CD4-positive, alpha-beta T cell treated with Interleukin-12 subunit alpha and Interleukin-12 subunit beta, for 1 hour (primary cell): ENCODE results near the gene NLGN2.
A peak's percentile ranks its signal among the peaks of the same experiment; 100 is the strongest.

Source experiments
- DNase-seq: peaks from one replicate; pipeline ENCODE4 v3.0.0-alpha.2; 2020

Gene NLGN2

GRCh38 chr17:7415784-7416183 is 8.1 kb downstream of the NLGN2 start:
- DNase-seq, result no peak

GRCh38 chr17:7416323-7416722 is 8.7 kb downstream of the NLGN2 start:
- DNase-seq, result no peak

GRCh38 chr17:7417056-7417655 is 9.5 kb downstream of the NLGN2 start:
- DNase-seq, result no peak

DNA sequence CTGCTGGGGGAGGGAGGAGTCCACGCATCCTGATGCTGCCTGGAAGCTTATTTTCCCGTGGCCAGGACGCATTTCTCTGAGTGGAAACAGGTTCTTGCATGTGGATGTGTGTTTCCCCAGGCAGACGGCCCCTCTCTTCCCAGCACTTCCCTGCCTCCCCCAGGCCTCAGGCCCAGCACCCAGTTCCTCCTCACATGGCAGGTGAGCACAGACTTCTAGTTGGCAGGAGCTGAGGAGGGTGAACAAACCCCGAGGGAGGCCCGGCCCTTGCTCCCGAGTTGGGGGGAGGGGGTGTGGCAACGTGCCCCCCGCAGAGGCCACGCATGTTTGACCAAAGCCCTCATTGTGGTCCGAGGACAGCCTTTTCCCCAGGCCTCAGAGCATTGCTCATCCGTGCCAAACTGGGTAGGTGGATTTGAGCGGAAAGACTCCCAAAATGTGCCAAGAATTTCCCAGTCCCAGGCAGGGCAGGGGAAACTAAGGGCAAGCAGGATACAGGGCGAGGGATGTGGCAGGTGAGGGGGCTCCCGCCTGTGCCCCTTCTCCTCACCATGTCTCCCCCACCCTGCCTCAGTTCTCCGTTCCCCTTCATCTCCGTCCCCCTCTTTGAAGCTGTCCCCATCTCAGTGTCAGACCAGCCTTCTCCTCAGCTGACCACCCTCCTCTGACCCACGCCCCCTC is 11.0 kb downstream of the NLGN2 start:
- no peak for DNase-seq

DNA sequence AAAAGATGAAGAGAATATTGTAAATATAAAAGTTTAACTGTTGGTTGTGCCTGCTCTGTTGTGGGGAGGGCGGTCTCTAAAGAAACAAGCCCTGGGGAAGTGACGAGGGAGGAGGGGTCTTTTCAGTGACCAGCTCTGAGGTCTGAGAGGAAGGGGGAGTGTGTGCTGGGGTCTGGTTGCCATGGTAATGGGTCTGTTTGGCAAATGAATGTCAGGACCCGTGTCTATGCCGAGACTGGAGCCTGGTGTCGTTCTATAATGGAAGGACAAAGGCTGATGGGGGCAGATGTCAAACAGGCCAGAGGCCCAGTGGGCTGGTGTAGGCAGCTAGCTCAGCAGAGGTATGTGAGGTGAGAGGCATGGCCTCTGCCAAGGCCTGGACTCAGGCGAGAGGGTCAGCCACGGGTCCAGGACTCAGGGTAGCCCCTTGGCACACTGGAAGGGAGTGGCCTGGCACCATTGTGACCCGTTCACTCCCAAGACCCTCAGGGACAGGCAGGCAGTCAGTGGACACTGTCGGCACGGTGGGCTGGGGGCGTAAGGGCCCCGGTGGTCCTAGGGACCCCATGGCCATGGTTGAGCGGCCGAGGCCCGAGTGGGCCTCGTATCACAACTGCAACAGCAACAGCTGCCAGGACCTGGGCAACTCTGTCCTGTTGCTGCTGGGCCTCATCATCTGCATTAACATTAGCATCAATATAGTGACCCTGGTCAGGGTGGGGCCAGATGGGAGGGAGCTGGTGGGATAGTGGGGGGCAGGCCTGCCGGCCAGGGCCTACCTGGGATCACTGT is 12.4 kb downstream of the NLGN2 start, which contains the start of gene SPEM1:
SPEM1 (plus strand) TSS at position 506 of the 792 bp plus-strand sequence; CDS start at position 567, 61 bp downstream.
- DNase-seq, result no peak

DNA sequence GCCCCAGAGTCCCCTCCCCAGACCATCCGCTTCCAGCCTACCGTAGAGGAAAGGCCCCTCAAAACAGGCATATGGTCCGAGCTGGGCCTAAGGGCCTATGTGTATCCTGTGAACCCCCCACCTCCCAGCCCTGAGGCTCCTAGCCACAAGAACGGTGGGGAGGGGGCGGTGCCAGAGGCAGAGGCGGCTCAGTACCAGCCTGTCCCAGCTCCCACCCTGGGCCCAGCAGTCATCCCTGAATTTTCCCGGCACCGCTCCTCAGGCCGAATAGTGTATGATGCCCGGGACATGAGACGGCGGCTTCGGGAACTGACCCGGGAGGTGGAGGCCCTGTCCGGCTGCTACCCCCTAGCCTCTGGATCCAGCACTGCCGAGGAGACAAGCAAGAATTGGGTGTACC is 13.5 kb downstream of the NLGN2 start:
- no peak for DNase-seq

GRCh38 chr17:7423679-7424078 is 16.0 kb downstream of the NLGN2 start:
- no peak for DNase-seq

GRCh38 chr17:7425316-7425715 is 17.7 kb downstream of the NLGN2 start, which contains the start of gene SPEM2:
Gene SPEM2 (plus strand): TSS chr17:7425616. CDS start chr17:7425689, 73 bp downstream.
- no peak for DNase-seq

- DNase-seq, result no peak
Observed at GRCh38 chr17:7425756-7426155, 18.1 kb downstream of the NLGN2 start.

DNA sequence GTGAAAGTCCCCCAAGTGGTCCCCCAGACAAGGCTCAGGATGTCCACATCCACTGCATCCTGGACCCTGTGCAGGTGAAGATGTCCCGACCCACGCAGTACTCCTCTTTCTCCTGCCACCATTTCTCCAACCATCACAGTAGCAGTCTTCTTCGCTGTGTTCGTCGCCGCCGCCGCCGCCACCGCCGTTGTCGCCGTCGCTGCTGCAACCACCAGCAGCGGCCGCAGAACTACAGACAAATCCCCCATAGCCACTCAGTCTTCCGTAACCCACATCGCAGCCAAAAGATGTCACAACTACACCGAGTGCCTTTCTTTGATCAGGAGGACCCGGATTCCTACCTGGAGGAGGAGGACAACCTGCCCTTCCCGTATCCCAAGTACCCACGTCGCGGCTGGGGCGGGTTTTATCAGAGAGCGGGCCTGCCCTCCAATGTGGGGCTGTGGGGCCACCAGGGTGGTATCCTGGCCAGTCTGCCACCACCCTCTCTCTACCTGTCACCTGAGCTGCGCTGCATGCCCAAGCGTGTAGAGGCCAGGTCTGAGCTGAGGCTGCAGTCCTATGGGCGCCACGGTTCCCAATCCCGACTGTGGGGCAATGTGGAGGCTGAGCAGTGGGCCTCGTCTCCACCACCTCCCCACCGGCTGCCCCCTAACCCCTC is 18.7 kb downstream of the NLGN2 start:
- no peak for DNase-seq

DNA sequence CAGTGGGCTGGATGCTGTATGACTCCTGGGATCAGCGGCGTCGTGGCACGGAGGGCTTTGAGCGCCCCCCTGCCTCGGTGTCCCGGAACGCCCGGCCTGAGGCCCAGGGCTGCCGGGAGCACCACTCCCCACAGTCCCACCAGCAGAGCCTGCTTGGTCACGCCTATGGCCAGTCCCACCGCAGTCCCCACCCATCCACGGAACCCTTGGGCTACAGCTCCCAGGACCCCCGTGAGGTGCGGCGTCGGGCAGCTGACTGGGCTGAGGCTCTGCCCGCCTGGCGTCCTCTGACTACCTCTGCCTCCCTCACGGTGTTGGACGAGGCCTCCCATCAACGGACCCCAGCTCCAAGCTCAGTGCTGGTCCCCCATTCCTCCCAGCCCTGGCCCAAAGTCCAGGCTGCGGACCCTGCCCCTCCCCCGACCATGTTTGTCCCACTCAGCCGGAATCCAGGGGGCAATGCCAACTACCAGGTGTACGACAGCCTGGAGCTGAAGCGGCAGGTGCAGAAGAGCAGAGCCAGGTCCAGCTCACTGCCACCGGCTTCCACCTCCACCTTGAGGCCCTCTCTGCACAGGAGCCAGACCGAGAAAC is 19.3 kb downstream of the NLGN2 start:
- DNase-seq, result no peak

DNA sequence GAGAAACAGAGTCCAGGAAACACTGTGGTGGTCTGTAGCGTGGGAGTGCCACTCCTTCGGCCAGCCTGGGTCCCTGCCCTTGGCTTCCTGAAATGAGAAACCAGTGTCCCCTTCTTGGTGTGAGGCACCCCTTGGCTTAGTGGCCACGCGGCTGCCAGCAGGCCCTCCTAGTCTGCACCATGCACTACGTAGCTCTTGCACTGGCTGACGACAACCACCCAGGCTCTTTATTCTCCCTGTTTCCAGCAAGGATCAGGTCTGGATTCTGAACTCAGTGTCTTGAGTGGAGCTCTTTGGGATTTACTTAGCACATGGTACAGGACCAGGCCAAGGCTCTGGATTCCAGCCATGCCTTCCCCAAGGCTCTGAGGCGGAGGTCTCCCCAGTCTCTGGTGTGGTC is 19.9 kb downstream of the NLGN2 start:
- DNase-seq, result no peak

DNA sequence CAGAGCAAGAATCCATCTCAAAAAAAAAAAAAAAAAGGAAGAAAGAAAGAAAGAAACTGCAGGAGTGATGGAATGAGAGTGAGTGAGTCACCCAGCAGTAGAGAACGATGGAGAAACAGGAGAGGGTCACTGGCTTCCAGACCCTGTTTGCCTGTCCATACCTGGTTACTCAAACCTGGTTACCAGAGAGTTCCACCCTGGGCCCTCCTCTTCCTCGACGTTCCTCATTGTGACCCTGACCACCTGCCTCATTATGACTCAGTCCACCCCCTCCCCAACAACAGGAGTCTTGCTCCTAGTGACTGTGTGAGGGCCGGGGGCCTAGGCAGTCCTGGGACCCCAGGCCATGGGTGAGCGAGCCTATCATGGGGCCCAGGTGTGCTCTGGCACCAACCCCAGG is 20.9 kb downstream of the NLGN2 start, which contains the start of gene SPEM3:
SPEM3 (plus strand) TSS at position 301 of the 400 bp plus-strand sequence; CDS start at position 347, 46 bp downstream.
- DNase-seq, result no peak

- no peak for DNase-seq
Observed at GRCh38 chr17:7429722-7430121, 22.1 kb downstream of the NLGN2 start.

DNA sequence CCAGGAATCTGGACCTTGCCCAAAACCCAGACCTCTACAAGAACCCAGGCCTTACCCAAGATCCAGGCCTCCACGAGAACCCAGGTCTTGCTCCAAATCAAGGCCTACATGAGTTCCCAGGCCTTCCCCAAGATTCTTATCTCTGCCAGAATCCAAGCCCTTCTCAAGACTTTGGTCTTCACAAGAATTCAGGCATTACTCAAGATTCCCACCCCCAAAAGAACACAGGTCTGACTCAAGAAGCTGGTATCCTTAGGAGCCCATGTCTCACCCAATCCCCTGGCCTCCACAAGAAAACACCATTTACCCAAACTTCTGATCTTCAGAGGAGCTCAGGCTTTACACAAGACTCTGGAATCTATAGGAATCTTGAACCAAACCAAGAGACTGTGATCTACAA is 23.6 kb downstream of the NLGN2 start:
- no peak for DNase-seq

DNA sequence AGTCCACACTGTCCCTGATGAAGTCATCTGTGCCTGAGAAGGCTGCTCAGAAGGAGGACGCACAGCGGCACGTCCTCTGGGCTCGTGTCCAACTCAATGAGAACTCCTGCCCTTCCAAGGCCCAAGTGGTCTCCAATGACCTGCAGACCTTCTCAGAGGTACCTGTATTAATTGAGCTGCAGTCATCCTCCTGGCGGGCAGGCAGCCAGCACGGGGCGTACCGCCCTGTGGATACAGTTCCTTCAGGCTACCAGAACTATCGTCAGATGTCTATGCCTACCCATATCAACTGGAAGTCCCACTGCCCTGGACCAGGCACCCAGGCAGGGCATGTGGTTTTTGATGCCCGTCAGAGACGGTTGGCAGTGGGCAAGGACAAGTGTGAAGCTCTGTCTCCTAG is 24.7 kb downstream of the NLGN2 start:
- DNase-seq, result no peak

GRCh38 chr17:7435676-7436555 is 28.3 kb downstream of the NLGN2 start:
- peak; percentile 57 for DNase-seq

- DNase-seq, result peak; percentile 87
Observed at GRCh38 chr17:7436556-7437368, 29.1 kb downstream of the NLGN2 start.

- DNase-seq, result no peak
Observed at GRCh38 chr17:7437369-7437863, 29.8 kb downstream of the NLGN2 start.

DNA sequence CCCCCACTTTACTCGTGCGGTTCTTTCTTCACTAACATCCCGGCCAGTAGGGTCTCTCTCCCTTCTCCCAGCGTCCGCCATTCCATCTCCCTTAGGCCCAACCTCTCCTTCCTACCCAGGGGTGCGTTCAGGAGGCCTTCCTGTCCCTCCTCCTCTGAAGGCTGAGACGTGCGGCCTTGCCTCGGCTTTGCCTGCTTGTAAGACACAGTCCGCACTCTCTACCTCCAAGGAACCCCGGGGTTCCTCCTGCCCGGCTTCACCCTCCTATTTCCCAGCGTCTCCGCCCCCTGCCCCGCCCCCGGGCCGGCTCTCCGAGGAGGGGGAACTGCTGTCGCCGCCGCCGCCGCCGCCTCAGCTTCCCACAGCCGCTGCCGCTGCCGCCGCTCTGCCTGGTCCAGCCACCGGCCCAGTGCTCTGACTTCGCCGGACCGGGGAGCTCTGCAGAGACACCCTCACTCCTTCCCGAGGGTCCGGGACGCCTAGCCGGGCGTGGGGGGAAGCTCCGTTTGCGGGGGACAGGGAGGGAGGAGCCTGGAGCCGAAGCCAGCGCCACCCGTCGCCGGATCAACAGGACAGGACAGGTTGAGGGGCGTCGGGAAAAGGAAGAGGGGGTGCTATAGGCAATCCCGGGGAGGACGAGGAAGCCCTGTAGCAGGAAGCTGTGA is 30.4 kb downstream of the NLGN2 start:
- peak; percentile 57 for DNase-seq
